IPS DF 6.9 (cell line): ENCODE data around the gene PSMC3IP.

Experiments used
- DNase-seq: peaks from one replicate; pipeline ENCODE4 v3.0.0-alpha.2; 2013; ENCODE audit warnings: low read depth, low spot score
- H3K27ac ChIP-seq: one replicate; pipeline ENCODE4 v1.5.1; 2013; ENCODE audit warnings: low read length, control low read depth
- H3K27me3 ChIP-seq: 2 replicates; pipeline ENCODE4 v1.6.1; 2013; ENCODE audit warnings: mild to moderate bottlenecking, low read length; ENCODE audit not compliant: control insufficient read depth, insufficient read depth
- H3K36me3 ChIP-seq: 2 replicates; pipeline ENCODE4 v1.6.1; 2013; ENCODE audit warnings: low read length; ENCODE audit not compliant: control insufficient read depth, insufficient read depth
- H3K4me1 ChIP-seq: 2 replicates; pipeline ENCODE4 v1.6.1; 2013; ENCODE audit warnings: low read length; ENCODE audit not compliant: control insufficient read depth, insufficient read depth
- H3K4me3 ChIP-seq: 2 replicates; pipeline ENCODE4 v1.5.1; 2013; ENCODE audit warnings: mild to moderate bottlenecking, low read length
- H3K9me3 ChIP-seq: 2 replicates; pipeline ENCODE4 v1.6.1; 2013; ENCODE audit warnings: low read length, inconsistent platforms; ENCODE audit not compliant: control insufficient read depth, insufficient read depth
- WGBS: extraction: QIAGEN DNeasy Blood & Tissue Kit; methylation state at CpG from one replicate; pipeline ENCODE4 v1.1.7; 2013; ENCODE audit warnings: mixed read lengths, missing lambda C conversion rate; ENCODE audit not compliant: insufficient read length, insufficient coverage; 5-methylcytosine and 5-hydroxymethylcytosine counted together

PSMC3IP gene

DNA sequence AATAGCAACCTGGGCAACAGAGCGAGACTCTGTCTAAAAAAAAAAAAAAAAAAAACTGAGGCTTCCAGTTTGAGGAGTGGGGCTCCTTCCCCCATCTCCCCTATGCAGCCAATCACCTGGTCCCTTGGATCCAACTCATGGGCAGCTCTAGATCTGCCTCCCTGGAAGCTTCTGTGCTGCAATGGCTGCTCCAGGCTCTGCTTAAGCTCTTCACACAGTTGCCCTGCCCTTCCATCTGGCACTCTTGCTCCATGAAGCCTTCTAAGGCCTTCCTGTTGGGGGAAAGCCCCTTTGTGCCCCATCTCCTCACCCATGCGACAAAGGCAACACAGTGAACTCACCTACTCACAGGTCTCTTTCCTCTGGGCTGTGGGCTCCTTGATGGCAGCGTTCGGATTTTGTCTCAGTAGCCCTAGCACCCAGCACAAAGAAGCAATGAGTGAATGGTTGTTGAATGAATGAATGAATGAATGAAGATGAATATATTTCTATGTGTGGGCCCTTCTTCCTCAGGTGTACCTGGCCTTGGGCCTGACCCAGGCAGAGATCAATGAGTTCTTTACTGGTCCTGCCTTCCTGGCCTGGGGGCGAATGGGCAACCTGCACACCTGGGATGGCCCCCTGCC is 39.6 kb downstream of the PSMC3IP start:
- no CpG with 5 or more reads among the region's 5 CpGs for WGBS
- Histone ChIP-seq H3K27ac (no peak overlapping the region), H3K4me1 (peaks cover 7% of the 10 kb centered on the region)

DNA sequence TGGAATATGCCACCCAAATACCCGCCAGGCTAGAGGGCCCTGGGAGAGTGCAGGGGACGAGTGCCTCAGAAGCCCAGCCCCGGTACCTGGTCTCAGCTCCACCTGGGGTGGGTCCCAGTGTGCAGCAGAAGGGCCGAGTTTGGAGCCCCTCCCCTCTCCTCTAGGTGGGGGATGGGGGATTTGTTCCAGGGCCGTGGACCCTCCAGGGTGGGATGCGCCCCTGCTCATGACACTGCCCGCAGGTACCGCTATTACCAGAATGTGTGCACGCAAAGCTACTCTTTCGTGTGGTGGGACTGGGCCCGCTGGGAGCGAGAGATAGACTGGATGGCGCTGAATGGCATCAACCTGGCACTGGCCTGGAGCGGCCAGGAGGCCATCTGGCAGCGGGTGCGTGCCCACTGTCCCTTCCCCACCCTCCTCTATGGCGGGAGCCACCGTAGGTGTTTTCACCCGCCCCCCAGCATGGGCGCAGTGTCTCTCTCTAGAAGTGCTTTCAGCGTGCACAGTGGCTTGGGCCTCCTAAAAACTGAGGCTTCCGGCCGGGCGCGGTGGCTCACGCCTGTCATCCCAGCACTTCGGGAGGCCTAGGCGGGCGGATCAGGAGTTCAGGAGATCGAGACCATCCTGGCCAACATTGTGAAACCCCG is 40.2 kb downstream of the PSMC3IP start:
- H3K36me3 ChIP-seq = peaks cover 5% of the 10 kb centered on the region; the same call in 1 of the 2 replicates
- no CpG with 5 or more reads among the region's 31 CpGs for WGBS
- H3K4me3 ChIP-seq = peak overlapping the region; percentile 70; the same call in 1 of the 2 replicates
- H3K27me3 ChIP-seq = no peaks in the 10 kb centered on the region
- peaks cover 7% of the 10 kb centered on the region for H3K4me1 ChIP-seq
- DNase-seq = no peak
- H3K9me3 ChIP-seq = no peaks in the 10 kb centered on the region
- H3K27ac ChIP-seq = no peak overlapping the region

More for the DNA sequence above, 39.6 kb downstream of the PSMC3IP start:
- H3K4me3 ChIP-seq = no peak overlapping the region
- peaks cover 5% of the 10 kb centered on the region for H3K36me3 ChIP-seq
- H3K27me3 ChIP-seq = no peaks in the 10 kb centered on the region
- no peak for DNase-seq
- no peaks in the 10 kb centered on the region for H3K9me3 ChIP-seq

DNA sequence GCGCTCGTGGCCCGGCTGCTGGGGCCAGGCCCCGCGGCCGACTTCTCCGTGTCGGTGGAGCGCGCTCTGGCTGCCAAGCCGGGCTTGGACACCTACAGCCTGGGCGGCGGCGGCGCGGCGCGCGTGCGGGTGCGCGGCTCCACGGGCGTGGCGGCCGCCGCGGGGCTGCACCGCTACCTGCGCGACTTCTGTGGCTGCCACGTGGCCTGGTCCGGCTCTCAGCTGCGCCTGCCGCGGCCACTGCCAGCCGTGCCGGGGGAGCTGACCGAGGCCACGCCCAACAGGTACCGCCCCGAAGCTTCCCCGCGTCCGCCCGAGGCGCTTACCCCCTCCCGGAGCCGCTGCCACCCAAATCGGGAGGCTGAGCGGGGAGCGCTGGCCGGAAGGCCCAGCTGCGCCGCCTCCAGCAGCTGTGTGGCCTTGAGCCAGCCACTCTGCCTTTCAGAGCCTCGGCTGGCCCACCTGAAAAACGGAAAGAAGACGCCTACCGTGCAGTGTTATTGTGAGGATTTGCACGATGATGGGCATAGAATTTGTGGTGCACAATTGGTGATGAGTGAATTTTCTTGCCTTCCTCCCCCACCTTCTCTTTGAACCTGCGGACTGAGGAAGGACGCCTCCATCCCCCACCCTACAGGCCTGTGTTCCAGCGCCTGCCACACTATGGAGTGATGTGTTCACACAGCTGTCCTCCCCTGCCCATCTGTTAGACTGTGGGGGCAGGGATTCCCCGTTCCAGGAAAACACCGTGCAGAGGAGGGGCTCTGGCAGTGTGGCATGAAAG is 41.0 kb downstream of the PSMC3IP start:
- Histone ChIP-seq H3K27me3 (no peaks in the 10 kb centered on the region), H3K9me3 (no peaks in the 10 kb centered on the region), H3K4me1 (peaks cover 7% of the 10 kb centered on the region), H3K27ac (no peak overlapping the region), H3K4me3 (peak overlapping the region; percentile 70), H3K36me3 (peaks cover 5% of the 10 kb centered on the region; the same call in 1 of the 2 replicates)
- WGBS = no CpG with 5 or more reads among the region's 65 CpGs
- no peak for DNase-seq

DNA sequence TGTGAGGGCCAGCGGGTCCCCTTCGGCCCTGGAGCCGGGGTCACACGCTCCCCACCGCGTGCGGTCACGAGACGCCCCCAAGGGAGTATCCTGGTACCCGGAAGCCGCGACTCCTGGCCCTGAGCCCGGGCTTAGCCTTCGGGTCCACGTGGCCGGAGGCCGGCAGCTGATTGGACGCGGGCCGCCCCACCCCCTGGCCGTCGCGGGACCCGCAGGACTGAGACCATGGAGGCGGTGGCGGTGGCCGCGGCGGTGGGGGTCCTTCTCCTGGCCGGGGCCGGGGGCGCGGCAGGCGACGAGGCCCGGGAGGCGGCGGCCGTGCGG is 41.5 kb downstream of the PSMC3IP start, which contains the start of gene NAGLU:
TSS of gene NAGLU (plus strand) at position 194 of the 324 bp plus-strand sequence. CDS start at position 226, 32 bp downstream.
- Histone ChIP-seq H3K27ac (no peak within 1 kb of the TSS), H3K9me3 (no peaks in the 10 kb centered on the region), H3K4me3 (peak within 1 kb of the TSS; percentile 70), H3K4me1 (peaks cover 7% of the 10 kb centered on the region), H3K36me3 (peaks cover 5% of the 10 kb centered on the region; the same call in 1 of the 2 replicates), H3K27me3 (no peaks in the 10 kb centered on the region)
- no peak for DNase-seq
- WGBS = no CpG with 5 or more reads among the region's 40 CpGs

DNA sequence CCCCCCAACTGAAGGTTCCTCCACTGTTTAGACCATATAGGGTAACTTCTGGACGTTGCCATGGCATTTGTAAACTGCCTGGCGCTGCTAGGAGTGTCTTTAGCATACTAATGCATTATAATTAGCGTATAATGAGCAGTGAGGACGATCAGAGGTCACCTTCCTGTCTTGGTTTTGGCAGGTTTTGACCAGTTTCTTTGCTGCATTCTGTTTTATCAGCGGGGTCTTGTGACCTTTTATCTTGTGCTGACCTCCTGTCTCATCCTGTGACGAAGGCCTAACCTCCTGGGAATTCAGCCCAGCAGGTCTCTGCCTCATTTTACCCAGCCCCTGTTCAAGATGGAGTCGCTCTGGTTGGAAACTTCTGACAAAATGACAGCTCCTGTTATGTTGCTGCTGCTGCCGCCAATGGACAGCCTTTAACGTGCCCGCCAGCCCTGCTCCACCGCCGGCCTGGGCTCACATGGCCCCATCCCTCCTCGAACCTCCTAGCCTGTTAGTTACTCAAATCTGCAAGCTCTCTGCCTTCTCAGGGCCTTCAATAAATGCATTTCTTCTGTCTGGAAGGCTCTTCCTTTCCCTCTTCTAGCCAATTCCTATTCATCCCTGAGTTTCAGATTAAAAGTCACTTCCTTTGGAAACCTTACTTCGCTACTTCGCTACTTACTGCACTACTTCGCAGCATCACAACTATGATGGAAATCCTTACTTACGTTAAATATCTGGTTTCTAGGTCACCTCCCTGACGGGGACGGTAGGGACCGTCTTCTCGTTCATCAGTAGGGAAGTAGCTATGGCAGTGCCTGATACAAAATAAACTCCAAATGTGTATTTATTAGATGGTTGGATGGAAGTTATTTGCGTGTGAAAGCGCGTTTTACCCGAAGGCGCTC is 42.1 kb downstream of the PSMC3IP start:
- Histone ChIP-seq H3K4me1 (peaks cover 7% of the 10 kb centered on the region), H3K9me3 (no peaks in the 10 kb centered on the region), H3K27ac (no peak overlapping the region), H3K36me3 (peaks cover 5% of the 10 kb centered on the region; the same call in 1 of the 2 replicates), H3K27me3 (no peaks in the 10 kb centered on the region), H3K4me3 (peak overlapping the region; percentile 70; the same call in 1 of the 2 replicates)
- no peak for DNase-seq
- no CpG with 5 or more reads among the region's 26 CpGs for WGBS

DNA sequence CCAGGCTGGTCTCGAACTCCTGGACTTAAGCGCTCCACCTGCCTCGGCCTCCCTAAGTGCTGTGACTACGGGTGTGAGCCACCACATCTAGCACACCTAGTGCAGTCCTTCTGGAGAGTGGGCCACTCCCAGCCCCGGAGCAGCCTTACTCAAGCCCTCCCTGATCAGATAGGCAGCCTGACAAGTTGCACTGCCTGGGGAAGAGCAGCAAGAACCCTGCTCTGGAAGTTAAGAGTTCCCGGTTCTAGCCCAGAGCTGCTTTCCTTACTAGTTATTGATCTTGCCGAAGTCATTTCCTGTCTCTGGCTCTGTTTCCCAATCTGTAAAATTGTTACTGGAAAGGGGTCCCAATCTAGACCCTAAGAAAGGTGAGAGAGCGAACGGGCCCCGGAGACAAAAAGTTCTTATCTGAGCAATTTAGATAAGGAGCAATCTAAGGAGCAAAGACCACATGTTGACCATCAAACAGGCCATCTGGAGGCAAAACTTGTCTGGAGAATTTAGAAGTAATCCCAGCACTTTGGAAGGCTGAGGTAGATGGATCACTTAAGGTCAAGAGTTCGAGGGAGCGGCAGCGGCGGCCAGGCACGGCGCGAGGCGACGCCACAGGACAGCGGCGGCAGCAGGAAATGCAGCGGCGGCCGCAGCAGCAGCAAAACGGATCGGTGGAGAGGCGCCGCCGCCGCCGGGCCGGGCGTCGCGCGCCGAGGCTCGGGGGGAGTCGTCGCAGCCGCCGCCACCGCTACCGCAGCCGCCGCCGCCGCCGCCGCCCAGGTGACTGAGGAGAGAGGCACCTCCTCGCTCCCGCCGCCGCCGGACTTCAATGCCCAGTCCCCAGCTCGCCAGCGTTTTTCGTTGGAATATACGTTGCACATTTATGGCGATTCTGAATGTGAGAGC is 45.8 kb downstream of the PSMC3IP start:
- no peaks in the 10 kb centered on the region for H3K36me3 ChIP-seq
- no peaks in the 10 kb centered on the region for H3K27me3 ChIP-seq
- H3K4me1 ChIP-seq = peaks cover 3% of the 10 kb centered on the region
- peak overlapping the region; percentile 10; the same call in 1 of the 2 replicates for H3K4me3 ChIP-seq
- H3K27ac ChIP-seq = no peak overlapping the region
- no peak for DNase-seq
- H3K9me3 ChIP-seq = no peaks in the 10 kb centered on the region
- WGBS = no CpG with 5 or more reads among the region's 60 CpGs

DNA sequence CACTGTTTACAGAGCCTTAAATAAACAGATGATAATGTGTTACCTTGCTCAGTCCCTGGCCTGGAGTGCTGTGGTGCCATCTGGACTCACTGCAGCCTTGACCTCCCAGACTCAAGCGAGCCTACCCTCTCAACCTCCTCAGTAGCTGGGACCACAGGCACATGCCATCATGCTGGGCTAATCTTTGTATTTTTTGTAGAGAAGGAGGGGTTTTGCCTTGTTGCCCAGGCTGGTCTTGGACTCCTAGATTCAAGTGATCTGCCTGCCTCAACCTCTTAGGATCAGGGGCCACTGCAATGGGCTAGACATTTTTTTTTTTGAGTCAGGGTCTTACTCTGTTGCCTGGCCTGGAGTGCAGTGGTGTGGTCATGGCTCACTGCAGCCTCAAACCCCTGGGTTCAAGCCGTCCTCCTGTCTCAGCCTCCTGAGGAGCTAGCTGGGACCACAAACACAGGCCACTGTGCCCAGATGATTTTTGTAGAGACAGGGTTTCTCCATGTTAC is 46.5 kb downstream of the PSMC3IP start:
- Histone ChIP-seq H3K27ac (no peak overlapping the region), H3K4me3 (no peak overlapping the region)
- WGBS = no CpG with 5 or more reads among the region's 2 CpGs

DNA sequence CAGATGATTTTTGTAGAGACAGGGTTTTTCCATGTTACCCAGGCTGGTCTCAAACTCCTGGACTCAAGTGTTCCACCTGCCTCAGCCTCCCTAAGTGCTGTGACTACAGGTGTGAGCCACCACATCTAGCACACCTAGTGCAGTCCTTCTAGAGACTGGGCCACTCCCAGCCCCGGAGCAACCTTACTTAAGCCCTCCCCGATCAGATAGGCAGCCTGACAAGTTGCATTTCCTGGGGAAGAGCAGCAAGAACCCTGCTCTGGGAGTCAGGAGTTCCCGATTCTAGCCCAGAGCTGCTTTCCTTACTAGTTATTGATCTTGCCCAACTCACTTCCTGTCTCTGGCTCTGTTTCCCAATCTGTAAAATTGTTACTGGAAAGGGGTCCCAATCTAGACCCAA is 48.5 kb downstream of the PSMC3IP start:
- WGBS = no CpG with 5 or more reads among the region's 3 CpGs
- Histone ChIP-seq H3K9me3 (no peaks in the 10 kb centered on the region), H3K27ac (no peak overlapping the region), H3K36me3 (no peaks in the 10 kb centered on the region), H3K4me3 (no peak overlapping the region), H3K27me3 (no peaks in the 10 kb centered on the region), H3K4me1 (no peaks in the 10 kb centered on the region; the same call in 1 of the 2 replicates)
- DNase-seq = no peak

More for the DNA sequence above, 46.5 kb downstream of the PSMC3IP start:
- no peaks in the 10 kb centered on the region for H3K36me3 ChIP-seq
- no peak for DNase-seq
- no peaks in the 10 kb centered on the region for H3K27me3 ChIP-seq
- H3K9me3 ChIP-seq = no peaks in the 10 kb centered on the region
- H3K4me1 ChIP-seq = peaks cover 3% of the 10 kb centered on the region

DNA sequence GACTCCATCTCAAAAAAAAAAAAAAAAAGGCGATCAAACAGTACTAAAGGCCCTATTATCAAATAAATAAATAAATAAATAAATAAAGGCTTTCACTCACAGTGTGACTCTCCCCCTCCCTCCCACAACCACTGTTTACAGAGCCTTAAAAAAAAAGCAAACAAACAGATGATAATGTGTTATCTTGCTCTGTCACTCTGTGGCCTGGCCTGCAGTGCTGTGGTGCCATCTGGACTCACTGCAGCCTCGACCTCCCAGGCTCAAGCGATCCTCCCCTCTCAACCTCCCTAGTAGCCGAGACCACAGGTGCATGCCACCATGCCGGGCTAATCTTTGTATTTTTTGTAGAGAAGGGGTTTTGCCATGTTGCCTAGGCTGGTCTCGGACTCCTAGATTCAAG is 49.6 kb downstream of the PSMC3IP start:
- no peak for DNase-seq
- Histone ChIP-seq H3K9me3 (no peaks in the 10 kb centered on the region), H3K4me3 (no peak overlapping the region), H3K4me1 (no peaks in the 10 kb centered on the region; the same call in 1 of the 2 replicates), H3K36me3 (no peaks in the 10 kb centered on the region), H3K27ac (no peak overlapping the region), H3K27me3 (no peaks in the 10 kb centered on the region)
- WGBS = no CpG with 5 or more reads among the region's 6 CpGs
